Activated naive CD4-positive, alpha-beta T cell treated with anti-CD3 and anti-CD28 coated beads for 36 hours (primary cell): ENCODE measurements around the gene RRP1. TPM values are rescaled to one million over a fixed set of nuclear protein-coding genes. Genes with fewer than 3 reads are reported as not detected.

Source experiments
- CTCF ChIA-PET: fragments of 350-600 bp; sonication (Branson Sonifier 250); formaldehyde crosslinking; loops from one replicate; lab custom pipeline; 2021; ENCODE audit warnings: antibody characterized with exemption; lab: Charles Lee
- DNase-seq: peaks from one replicate; pipeline ENCODE4 v3.0.0-alpha.2; 2020
- H3K27ac Mint-ChIP-seq: one replicate; pipeline ENCODE4 v1.8.0; 2021; ENCODE audit warnings: mild to moderate bottlenecking, mixed read lengths
- H3K27me3 Mint-ChIP-seq: one replicate; pipeline ENCODE4 v1.8.0; 2021; ENCODE audit warnings: low read depth, mixed read lengths
- H3K36me3 Mint-ChIP-seq: one replicate; pipeline ENCODE4 v1.8.0; 2021; ENCODE audit warnings: low read depth, mixed read lengths
- H3K4me1 Mint-ChIP-seq: one replicate; pipeline ENCODE4 v1.8.0; 2021; ENCODE audit warnings: low read depth, mixed read lengths
- H3K4me3 Mint-ChIP-seq: one replicate; pipeline ENCODE4 v1.8.0; 2021; ENCODE audit warnings: mild to moderate bottlenecking, moderate library complexity, mixed read lengths
- H3K9me3 Mint-ChIP-seq: one replicate; pipeline ENCODE4 v1.8.0; 2021; ENCODE audit warnings: mixed read lengths
- intact Hi-C: fragments of 100-400 bp; cut with micrococcal nuclease; formaldehyde crosslinking; loops from one replicate; pipeline ENCODE4 v1.15.1; 2023
- total RNA-seq, 2 experiments: library from RNA; stranded (reverse); gene quantifications; one replicate each; pipeline ENCODE4 v1.2.3, GENCODE V29; 2021

RRP1 gene
- 10 to 100 TPM; 33.6 to 35.5 TPM for total RNA-seq

GRCh38 chr21:43789276-43790009 is at the start of gene RRP1:
Gene RRP1, plus strand, starts transcription at chr21:43789577. Its CDS starts 53 bp downstream, at chr21:43789630.
- CTCF ChIA-PET = interaction anchor here (0.6 to 1.9 kb wide), 10 partner anchors 9 to 475 kb away, joined by 3 to 7 read pairs (median 4); no protein-coding TSS in a partner anchor
- Mint-ChIP-seq H3K27me3 (no peaks in the 10 kb centered on the region), H3K4me1 (peaks cover 28% of the 10 kb centered on the region), H3K9me3 (no peaks in the 10 kb centered on the region), H3K4me3 (peak within 1 kb of the TSS; percentile 90), H3K27ac (peak within 1 kb of the TSS; percentile 75), H3K36me3 (peaks cover 27% of the 10 kb centered on the region)
- DNase-seq = peak; percentile 91
- intact Hi-C loops = loop anchor here (1.0 kb wide), 2 partner anchors 13 to 129 kb away; partner anchors contain the start of gene CSTB

DNA sequence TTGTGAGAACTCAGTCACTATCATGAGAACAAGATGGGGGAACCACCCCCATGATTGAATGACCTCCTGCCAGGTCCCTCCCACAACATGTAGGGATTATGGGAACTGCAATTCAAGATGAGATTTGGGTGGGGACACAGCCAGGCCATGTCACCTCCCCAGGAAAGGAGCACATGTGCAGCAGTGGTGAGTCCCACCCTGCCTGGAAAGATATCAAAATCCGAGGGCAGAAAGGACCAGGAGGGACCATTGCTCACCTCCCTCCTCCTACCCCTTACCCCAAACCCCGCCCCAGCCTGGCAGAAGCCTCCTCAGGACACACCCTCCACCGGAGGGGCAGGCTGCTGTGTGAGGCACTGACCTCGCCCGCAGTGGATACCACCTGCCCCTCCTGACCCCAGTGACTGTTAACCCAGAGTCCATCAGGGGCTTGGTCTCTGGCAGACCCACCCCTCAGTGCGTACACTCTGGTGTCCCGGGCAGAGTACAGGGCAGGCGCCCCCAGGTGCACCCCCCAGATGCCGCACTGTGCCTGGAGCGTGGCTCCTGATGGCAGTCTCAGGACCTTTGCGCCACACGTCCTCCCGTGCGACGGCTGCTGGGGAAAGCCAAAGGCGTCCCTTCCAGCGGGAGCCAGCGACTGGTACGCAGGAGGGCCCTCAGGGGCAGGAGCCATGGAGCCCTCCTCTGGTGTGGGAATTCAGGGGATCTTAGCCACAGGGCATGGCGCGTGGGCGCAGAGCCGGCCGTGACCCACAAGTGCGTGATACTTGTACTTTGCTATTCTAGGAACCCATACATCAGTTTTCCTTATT is 49.5 kb upstream of the RRP1 start:
- Mint-ChIP-seq H3K27ac (no peak overlapping the region), H3K9me3 (no peaks in the 10 kb centered on the region), H3K36me3 (peaks cover 6% of the 10 kb centered on the region), H3K27me3 (no peaks in the 10 kb centered on the region), H3K4me1 (peaks cover 8% of the 10 kb centered on the region), H3K4me3 (no peak overlapping the region)
- no peak for DNase-seq
- intact Hi-C loops = no loop called here
- CTCF ChIA-PET = interaction anchor here (1.2 kb wide), 1 partner anchor 11 kb away, joined by 4 read pairs; no protein-coding TSS in a partner anchor

- CTCF ChIA-PET = interaction anchor here (1.2 kb wide), 1 partner anchor 11 kb away, joined by 4 read pairs; no protein-coding TSS in a partner anchor
- H3K4me3 Mint-ChIP-seq = no peak overlapping the region
- peaks cover 6% of the 10 kb centered on the region for H3K4me1 Mint-ChIP-seq
- peak overlapping the region; percentile 21 for H3K27ac Mint-ChIP-seq
- no peak for DNase-seq
- no peaks in the 10 kb centered on the region for H3K9me3 Mint-ChIP-seq
- H3K36me3 Mint-ChIP-seq = peaks cover 8% of the 10 kb centered on the region
- H3K27me3 Mint-ChIP-seq = no peaks in the 10 kb centered on the region
- intact Hi-C loops = no loop called here
These were observed 48.8 kb upstream of the RRP1 start for GRCh38 chr21:43740497-43741156.

- CTCF ChIA-PET = interaction anchor here (1.2 kb wide), 1 partner anchor 12 kb away, joined by 4 read pairs; no protein-coding TSS in a partner anchor
- no peaks in the 10 kb centered on the region for H3K9me3 Mint-ChIP-seq
- H3K27me3 Mint-ChIP-seq = no peaks in the 10 kb centered on the region
- intact Hi-C loops = no loop called here
- H3K4me3 Mint-ChIP-seq = no peak overlapping the region
- peaks cover 6% of the 10 kb centered on the region for H3K4me1 Mint-ChIP-seq
- no peak overlapping the region for H3K27ac Mint-ChIP-seq
- peaks cover 8% of the 10 kb centered on the region for H3K36me3 Mint-ChIP-seq
- no peak for DNase-seq
These were observed 47.8 kb upstream of the RRP1 start for GRCh38 chr21:43741423-43742096.

DNA sequence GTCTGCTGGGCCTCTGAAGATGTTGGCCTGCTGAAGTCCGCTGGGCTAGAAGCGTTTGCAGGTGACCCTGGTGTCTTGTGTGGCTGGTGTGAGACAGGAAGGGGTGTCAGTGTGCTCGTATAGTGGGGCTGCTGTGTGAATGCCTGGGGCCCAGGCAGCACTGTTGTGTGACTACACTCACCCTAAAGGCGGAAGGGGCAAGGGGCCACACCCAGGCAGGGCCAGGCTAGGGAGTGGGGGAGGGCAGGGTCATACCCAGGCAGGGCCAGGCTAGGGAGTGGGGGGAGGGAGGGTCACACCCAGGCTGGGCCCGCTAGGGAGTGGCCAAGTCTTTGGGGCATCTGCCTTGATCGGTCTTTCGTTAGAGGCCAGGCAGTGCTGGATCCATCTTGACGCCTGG is 45.4 kb upstream of the RRP1 start:
- no peak for DNase-seq
- Mint-ChIP-seq H3K4me3 (no peak overlapping the region), H3K27me3 (no peaks in the 10 kb centered on the region), H3K9me3 (no peaks in the 10 kb centered on the region), H3K36me3 (peaks cover 8% of the 10 kb centered on the region), H3K4me1 (peaks cover 6% of the 10 kb centered on the region), H3K27ac (no peak overlapping the region)
- CTCF ChIA-PET = no interaction called here
- intact Hi-C loops = no loop called here

- CTCF ChIA-PET = no interaction called here
- intact Hi-C loops = no loop called here
- H3K9me3 Mint-ChIP-seq = no peaks in the 10 kb centered on the region
- peaks cover 6% of the 10 kb centered on the region for H3K4me1 Mint-ChIP-seq
- peaks cover 13% of the 10 kb centered on the region for H3K36me3 Mint-ChIP-seq
- H3K27ac Mint-ChIP-seq = no peak overlapping the region
- H3K27me3 Mint-ChIP-seq = no peaks in the 10 kb centered on the region
- DNase-seq = no peak
- H3K4me3 Mint-ChIP-seq = no peak overlapping the region
These were observed 44.7 kb upstream of the RRP1 start for GRCh38 chr21:43744725-43745124.

GRCh38 chr21:43745772-43746517 is 43.4 kb upstream of the RRP1 start:
- H3K27ac Mint-ChIP-seq = no peak overlapping the region
- DNase-seq = no peak
- CTCF ChIA-PET = no interaction called here
- peaks cover 2% of the 10 kb centered on the region for H3K4me1 Mint-ChIP-seq
- H3K36me3 Mint-ChIP-seq = peaks cover 15% of the 10 kb centered on the region
- H3K27me3 Mint-ChIP-seq = no peaks in the 10 kb centered on the region
- H3K9me3 Mint-ChIP-seq = no peaks in the 10 kb centered on the region
- H3K4me3 Mint-ChIP-seq = no peak overlapping the region
- intact Hi-C loops = no loop called here

GRCh38 chr21:43748622-43749021 is 40.8 kb upstream of the RRP1 start:
- no peak overlapping the region for H3K27ac Mint-ChIP-seq
- no peak overlapping the region for H3K4me3 Mint-ChIP-seq
- intact Hi-C loops = no loop called here
- no peaks in the 10 kb centered on the region for H3K4me1 Mint-ChIP-seq
- no peak for DNase-seq
- H3K27me3 Mint-ChIP-seq = no peaks in the 10 kb centered on the region
- H3K36me3 Mint-ChIP-seq = peaks cover 19% of the 10 kb centered on the region
- H3K9me3 Mint-ChIP-seq = no peaks in the 10 kb centered on the region
- CTCF ChIA-PET = no interaction called here

DNA sequence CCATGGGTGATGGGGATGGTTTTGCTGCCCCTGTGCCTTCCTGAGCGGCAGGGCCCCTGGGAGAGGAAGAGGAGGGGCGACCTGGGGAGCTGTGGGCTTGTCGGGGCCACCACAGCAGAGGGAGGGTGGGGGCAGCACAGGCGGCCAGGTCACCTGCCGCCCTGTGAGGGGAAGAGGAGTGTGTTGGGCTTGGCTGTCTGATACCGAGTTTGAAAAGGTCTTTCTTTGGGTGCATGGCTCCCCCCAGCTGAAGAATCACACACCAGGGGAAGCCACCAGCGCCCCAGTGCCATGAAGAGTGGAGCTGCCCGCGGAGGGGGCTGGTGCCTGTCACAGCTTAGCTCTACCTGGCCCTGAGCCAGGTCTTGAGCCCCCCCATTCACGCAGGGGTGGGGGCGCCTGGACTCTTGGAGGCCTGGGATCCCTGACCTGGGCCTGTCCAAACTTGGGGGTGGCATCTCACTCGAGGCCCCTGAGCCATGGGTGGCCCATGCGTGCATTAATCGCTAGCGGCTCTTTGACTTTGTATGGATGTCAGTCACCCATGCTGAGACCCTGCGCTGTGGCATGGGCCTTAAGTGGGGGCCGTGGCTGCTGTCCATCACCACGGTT is 39.6 kb upstream of the RRP1 start:
- no peaks in the 10 kb centered on the region for H3K9me3 Mint-ChIP-seq
- H3K36me3 Mint-ChIP-seq = peaks cover 22% of the 10 kb centered on the region
- CTCF ChIA-PET = no interaction called here
- H3K27me3 Mint-ChIP-seq = no peaks in the 10 kb centered on the region
- H3K4me3 Mint-ChIP-seq = no peak overlapping the region
- H3K27ac Mint-ChIP-seq = no peak overlapping the region
- no peaks in the 10 kb centered on the region for H3K4me1 Mint-ChIP-seq
- DNase-seq = no peak
- intact Hi-C loops = loop anchor here (10.0 kb wide), 1 partner anchor 55 kb away; no protein-coding TSS in a partner anchor

DNA sequence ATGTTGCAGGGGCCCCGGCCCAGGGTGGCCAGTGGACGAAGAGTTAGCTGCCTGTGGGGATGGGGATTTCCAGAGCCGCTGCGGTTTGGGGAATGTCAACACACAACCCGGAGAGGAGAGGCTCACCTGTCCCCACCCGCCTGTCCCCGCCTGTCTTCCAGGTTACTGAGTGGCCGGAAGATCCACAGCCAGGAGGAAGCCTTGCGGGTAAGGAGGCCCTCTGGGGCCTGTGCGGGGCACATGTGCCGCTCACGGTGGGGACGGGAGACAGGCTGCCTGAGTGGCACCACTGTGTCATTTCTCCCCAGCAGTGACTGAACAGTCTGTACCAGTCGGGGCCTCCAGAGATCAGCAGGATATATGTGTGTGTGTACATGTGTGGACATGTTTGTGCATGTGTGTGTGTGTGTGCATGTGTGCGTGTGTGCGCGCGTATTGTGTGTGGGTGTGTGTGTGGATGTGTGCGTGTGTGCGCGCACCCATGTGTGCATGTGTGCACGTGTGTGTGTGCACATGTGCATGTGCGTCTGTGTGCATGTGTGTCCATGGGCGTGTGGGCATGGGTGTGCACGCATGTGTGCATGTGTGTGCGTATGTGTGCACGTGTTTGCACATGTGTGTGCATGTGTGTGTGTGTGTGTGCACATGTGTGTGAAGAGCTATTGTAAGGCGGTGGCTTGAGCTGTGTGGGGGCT is 38.9 kb upstream of the RRP1 start:
- no peaks in the 10 kb centered on the region for H3K4me1 Mint-ChIP-seq
- no peaks in the 10 kb centered on the region for H3K27me3 Mint-ChIP-seq
- CTCF ChIA-PET = no interaction called here
- DNase-seq = no peak
- intact Hi-C loops = loop anchor here (10.0 kb wide), 1 partner anchor 56 kb away; no protein-coding TSS in a partner anchor
- H3K27ac Mint-ChIP-seq = peak overlapping the region; percentile 41
- H3K4me3 Mint-ChIP-seq = no peak overlapping the region
- H3K9me3 Mint-ChIP-seq = no peaks in the 10 kb centered on the region
- peaks cover 19% of the 10 kb centered on the region for H3K36me3 Mint-ChIP-seq
